Esophagus squamous epithelium (tissue), 4 donors: Measurements from ENCODE around the gene ALDH1A2.

Source experiments
- CTCF ChIP-seq, 6 experiments: fragments of 450-650 bp in 4 of 6; fragments of 200-600 bp in 2 of 6; sonication (generic) in 2 of 6; IDR thresholded peaks; one replicate each; pipeline ENCODE4 v1.5.1; 2016 to 2019; ENCODE audit warnings: antibody characterized with exemption in 6 of 6, mild to moderate bottlenecking in 4 of 6, moderate library complexity in 4 of 6
- POLR2A ChIP-seq, 4 donors: fragments of 450-650 bp; IDR thresholded peaks; one replicate each; pipeline ENCODE4 v1.6.1; 2017; ENCODE audit warnings: antibody characterized with exemption in 4 of 4, mild to moderate bottlenecking in 4 of 4, moderate library complexity in 3 of 4

DNA sequence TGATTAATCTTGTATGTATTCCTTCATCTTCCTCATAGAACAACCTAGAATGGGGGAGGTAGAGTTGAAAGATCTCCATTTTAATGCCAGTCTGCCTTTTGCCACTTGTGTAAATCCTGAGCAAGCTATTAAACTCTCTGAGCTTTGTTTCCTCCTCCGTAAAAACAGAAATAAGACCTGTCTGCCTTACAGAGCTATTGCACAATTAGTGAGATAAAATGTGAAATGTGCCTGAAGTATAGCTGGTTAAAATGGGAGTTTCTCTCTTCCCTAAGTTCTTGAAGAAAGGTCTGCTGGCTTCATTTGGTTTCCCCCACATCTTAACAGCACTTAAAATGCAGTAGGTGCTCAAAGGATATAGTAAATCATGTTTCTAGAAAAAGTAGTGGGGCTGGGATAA, 19.0 kb downstream of the ALDH1A2 start:
- no peak for TF ChIP-seq CTCF (IDR thresholded peaks at IDR 0.05)
- TF ChIP-seq POLR2A (IDR thresholded peaks at IDR 0.05), result no peak
